LNCaP clone FGC (cell line): Measurements from ENCODE around the gene RASSF3.
"Not testable (repeated sequence)": the region's sequence is repeated elsewhere in the genome, so short reads cannot be mapped to it uniquely, and the experiment has no call there.

ENCODE experiments used
- DNase-seq: peaks from one replicate; pipeline ENCODE4 v3.0.0-alpha.2; 2011; ENCODE audit warnings: low read depth
- H3K4me3 ChIP-seq: 2 replicates; pipeline ENCODE4 v1.5.1; 2011; ENCODE audit warnings: mild to moderate bottlenecking, low read depth, low read length, control low read depth
- CTCF ChIP-seq: IDR thresholded peaks from 2 replicates; pipeline ENCODE4 v1.5.1; 2012; ENCODE audit warnings: mild to moderate bottlenecking; ENCODE audit not compliant: control insufficient read depth, insufficient read depth; ENCODE audit errors: extremely low read depth

RASSF3 gene

GRCh38 chr12:64610660-64611340 lies 505 bp downstream of the RASSF3 start:
- DNase-seq, result no peak
- TF ChIP-seq CTCF, result no peak

GRCh38 chr12:64611341-64612284 lies 1.3 kb downstream of the RASSF3 start:
- peak overlapping the region; percentile 98 for H3K4me3 ChIP-seq
- no peak for TF ChIP-seq CTCF
- no peak for DNase-seq

More at GRCh38 chr12:64610660-64611340, 505 bp downstream of the RASSF3 start:
- peak overlapping the region; percentile 98 for H3K4me3 ChIP-seq

GRCh38 chr12:64612843-64613242 lies 2.5 kb downstream of the RASSF3 start:
- no peak for TF ChIP-seq CTCF
- DNase-seq, result no peak
- peak overlapping the region; percentile 98 for H3K4me3 ChIP-seq

GRCh38 chr12:64613775-64614398 lies 3.6 kb downstream of the RASSF3 start:
- H3K4me3 ChIP-seq, result peak overlapping the region; percentile 98
- DNase-seq, result not testable (repeated sequence)

GRCh38 chr12:64616201-64616600 lies 5.9 kb downstream of the RASSF3 start:
- no peak for TF ChIP-seq CTCF
- no peak for DNase-seq
- H3K4me3 ChIP-seq, result peak overlapping the region; percentile 31

- TF ChIP-seq CTCF, result no peak
- no peak overlapping the region for H3K4me3 ChIP-seq
- DNase-seq, result no peak
Measured at GRCh38 chr12:64618953-64619590, 8.8 kb downstream of the RASSF3 start.
